HG03469 (cell line): ENCODE measurements around the gene PFDN6.
"Not testable (repeated sequence)": the region's sequence is repeated elsewhere in the genome, so short reads cannot be mapped to it uniquely, and the experiment has no call there.

Experiments
- ATAC-seq: cut with Tn5 transposase; IDR thresholded peaks from one replicate; pipeline ENCODE4 v1.9.1; 2021; ENCODE audit warnings: mild to moderate bottlenecking, moderate library complexity, moderate number of reproducible peaks; ENCODE audit not compliant: unreplicated experiment

The PFDN6 gene

DNA sequence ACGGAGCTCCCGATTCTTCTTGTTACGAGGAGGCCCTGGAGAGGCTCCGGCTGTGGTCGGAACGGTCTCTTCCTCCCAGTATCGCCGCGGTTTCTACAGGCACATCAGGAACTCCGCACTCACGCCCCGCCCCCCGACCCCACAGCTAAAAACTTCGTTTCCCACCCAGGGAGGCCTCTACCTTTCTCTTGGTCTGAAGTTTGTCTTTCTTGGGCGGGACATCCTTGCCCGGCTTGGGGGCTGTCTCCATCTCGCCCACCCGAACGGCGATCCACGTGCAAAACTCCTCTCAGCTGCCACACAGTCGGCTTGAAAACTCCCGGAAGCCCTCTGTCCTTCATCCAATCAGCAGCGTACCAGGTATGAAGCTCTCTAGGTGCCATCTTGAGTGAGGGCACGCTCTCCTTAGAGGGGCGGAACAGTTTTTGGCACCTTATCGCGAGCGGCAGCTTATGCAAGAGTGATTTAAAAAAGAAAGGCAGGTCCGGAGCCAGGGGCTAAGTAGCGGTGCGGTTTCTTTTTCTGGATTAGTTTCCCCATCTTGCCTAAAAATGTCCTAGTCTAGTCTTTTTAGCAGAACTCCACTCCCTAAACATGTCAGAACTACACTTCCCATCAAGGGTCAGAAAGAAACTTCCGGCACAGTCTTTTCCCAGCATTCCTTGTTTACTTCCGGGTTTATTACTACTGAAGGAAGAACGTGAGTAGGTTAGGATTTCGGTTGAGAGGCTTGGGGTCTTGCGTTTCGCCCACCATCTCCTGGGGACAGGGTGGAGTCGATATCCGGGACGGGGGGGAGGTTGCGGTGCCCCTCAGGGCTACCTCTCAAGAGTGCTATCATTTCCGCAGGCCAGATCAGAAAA, at the start of gene PFDN6, which contains the start of gene WDR46:
Gene PFDN6 (plus strand): TSS at position 681 of the 863 bp plus-strand sequence. CDS start 256 bp downstream, outside the sequence.
Gene WDR46 (minus strand): TSS at position 319 of the 863 bp plus-strand sequence. CDS start 69 bp downstream, at position 250.
- ATAC-seq, result peak; percentile 49

DNA sequence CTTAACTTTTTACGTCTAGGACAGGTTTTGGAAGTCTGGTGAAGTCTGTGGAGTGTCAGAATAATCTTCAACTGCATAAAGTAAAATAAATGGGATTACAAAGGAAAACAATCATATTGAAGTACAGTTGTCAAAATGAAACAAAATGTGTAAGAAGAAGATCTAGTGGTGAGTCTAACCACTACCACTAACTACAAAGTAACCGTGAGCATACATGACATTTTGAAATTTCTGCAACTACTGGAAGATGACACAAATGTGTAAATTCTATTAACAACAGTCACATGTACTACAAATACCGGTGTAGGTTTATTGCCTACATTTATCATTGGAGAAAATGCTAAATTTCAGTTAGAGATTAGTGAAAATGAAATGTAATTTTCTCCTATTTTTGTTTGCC, 47.4 kb upstream of the PFDN6 start:
- no peak for ATAC-seq

DNA sequence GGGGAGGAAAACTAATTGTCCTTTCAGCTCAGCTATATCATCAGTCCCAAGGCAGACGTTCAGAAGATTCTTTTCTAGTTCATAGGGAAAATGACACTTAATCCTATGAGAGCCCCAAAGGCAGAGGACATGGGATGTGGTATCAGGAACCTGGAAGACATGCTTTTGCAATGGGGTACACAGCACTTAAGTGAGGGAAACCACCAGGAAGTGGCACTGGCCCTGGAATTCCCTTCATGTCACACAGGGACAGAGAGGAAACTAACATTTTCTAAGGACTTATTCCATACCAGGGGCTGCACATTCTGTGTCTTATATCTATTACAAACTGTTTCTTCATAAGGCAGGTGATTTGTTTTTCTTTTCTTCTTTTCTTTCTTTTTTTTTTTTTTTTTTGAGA, 45.9 kb upstream of the PFDN6 start:
- no peak for ATAC-seq

DNA sequence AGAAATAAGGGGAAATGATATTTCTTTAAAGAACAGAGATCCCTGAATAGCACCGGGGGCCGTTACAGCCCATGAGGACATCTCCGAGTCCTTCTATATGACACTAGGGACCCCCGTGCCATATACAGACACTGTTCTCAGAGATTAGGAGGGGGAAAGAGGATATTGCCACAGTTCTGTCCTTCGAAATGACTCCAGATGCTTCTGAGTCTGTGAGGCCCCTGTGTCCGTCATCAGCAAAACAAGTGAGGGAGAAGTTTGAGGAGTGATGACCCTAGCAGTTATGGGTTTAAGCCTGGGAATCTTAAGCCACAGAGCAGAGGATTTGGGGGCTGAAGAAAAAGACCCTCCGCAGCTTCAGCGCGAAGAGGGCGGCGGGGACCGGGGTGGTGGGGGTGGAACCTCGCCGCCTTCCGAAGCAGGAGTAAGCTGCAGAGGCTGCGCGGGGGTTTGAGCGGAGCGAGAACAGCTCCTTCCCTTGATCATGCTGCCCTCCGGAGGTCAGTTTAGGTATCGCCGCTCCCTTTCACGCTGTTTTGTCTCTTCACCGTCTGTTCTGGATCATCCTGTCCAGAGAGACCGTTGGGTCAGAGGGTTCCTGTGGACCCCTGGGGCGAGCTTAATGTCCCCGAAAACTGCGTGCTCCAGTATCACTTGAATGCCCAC, 41.3 kb upstream of the PFDN6 start:
- no peak for ATAC-seq

DNA sequence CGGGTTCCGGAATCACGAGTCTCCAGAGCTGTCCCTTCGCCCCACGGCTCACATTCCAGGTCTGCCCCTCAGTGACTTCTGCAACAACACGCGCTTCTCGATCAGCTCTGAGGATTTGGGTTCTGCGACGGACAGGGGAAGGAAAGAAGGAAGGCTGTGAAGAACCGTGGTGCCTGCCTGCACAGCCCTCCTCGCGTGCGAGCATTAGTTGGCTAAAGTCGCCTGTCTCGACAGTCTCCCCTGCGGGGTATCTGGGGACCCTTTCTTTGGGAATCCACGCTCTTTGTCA, 40.8 kb upstream of the PFDN6 start:
- ATAC-seq, result no peak

DNA sequence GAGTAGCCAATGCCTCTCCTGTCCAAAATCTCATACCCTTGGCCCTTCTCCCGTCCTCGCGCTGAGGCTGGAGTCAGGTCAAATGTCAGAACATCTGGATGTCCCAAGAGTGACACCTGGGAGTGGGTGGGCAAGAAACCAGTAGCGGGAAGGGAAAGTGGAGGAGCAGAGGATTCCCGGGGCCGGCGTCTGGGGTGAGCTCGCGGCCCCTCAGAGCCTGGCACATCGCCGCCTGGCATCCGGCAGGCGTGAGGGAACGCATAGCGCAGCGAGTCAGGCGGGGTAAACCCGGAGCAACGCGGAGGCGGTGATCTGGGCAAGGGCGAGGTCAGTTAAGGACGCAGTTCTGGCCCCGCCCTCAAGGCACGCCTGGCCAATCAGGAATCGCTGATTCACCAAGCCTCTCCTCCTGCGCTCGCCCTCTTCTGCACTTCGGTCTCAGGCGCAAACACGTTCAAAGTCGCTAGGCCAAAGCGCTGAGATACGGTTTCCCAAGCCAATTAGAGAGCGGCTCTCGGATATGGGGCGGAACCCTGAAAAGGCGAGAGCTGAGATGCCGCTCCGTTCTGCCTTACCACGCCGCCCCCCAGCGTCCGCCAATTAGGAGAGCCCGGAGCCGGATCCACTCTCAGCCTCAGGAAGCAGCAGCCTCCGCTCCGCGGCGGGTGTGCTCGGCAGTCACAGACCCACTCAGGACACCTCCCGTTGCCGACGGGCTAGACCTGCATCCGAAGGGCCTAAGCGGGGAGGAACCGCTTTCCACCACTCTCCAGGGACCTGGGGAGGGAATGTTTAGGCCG, 40.3 kb upstream of the PFDN6 start:
- peak; percentile 70 for ATAC-seq

DNA sequence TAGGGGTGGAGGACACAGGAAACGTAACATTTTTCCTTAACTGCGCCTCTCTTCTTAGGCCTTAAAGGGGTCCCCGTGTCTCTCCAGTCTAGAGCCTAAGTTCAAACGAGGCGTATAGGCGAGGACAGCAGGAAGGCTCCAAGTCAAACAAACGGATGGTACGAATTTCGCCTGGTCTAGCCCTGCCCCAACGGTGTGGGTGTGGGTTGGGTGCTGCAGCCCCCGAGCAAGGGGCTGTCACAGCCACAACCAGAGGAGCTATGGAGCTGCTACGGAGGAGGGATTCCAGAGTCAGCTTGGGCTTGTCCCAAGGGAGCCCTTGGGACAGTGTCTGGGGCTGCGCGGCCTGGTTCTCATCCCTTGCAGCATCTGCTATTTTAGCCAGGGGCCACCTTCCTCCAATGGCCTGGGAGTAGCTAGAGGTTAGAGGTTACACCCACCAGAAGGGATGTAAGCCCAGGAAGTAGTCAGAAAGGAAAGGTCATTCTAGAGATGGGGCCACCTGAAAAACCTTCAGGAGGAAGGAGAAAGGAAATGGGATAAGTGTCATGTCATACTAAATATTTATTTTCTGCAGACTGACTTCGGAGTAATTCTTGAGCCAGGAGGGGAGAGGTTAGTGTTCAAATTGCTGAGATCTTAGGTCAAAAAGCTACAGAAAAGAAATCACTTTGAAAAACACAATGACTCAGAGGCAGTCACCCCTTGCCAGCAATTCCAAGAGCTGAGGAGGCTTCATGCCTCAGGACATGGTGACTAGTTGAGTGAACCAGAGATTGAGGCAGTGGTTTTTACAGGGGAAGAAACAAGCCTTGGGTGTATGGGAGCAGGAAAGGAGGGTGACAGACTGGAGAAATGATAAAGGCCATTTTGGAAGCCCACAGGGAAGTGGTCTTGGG, 39.4 kb upstream of the PFDN6 start:
- no peak for ATAC-seq

DNA sequence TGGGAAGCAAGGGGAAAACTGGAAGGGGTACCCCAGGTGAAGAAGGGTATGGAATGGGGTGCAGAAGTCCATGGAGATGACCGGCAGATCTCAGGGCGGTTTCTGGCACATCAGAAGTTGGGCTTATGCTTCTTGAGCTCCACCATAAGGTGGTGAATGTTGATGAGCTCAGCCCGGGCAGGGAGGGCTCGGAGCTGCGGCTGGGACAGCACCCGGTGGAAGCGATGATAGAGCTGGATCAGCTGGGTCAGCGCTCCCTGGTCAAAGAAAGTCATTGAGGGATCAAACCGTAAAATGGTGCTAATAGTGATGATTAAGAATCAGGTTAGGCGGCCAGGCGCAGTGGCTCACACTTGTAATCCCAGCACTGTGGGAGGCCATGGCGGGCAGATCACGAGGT, 38.7 kb upstream of the PFDN6 start:
- no peak for ATAC-seq

DNA sequence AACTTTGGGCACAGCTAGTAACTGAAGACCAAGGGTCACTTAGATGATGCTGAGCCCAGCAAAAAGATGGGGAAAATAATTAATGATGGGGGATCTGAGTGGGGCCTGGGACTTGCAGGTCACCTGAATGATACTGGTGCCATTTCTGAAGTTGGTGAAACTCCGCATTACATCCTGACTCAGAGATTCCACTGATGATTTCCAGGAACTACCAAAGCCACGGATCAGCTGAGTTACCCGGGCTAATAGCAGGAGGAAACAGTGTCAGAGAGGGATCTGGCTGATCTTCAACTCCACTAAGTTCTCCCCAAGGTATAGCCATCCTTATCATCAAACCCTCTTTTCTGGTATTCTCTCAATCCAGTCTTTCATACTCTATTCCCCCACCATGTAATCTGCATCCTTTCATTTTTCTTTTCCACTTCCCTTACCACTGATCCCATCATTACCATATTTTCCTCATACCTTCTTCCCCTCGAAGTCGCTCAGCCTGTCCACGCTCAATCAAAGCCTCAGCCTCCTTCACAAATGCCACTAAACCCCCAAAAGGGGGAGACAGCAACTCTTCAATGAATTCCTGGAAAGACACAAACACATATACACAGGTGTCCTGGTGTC, 37.9 kb upstream of the PFDN6 start:
- no peak for ATAC-seq

DNA sequence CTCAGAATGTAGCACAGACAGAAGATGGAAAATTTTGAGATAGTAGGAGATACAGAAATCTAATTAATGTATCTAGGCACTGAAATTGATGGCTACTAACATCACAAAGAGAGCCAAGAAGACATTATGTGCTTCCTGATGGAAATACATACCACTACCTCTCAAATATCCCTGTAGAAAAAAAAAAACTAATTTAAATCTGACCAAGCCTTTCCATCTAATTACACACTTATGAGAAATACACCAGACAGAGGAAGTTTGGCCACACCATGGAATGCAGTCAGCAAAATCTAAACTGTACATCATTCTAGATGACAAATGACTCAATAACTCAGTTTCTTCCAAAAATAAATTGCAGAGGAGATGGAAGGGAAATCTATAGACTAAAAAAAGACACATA, 36.6 kb upstream of the PFDN6 start:
- no peak for ATAC-seq

DNA sequence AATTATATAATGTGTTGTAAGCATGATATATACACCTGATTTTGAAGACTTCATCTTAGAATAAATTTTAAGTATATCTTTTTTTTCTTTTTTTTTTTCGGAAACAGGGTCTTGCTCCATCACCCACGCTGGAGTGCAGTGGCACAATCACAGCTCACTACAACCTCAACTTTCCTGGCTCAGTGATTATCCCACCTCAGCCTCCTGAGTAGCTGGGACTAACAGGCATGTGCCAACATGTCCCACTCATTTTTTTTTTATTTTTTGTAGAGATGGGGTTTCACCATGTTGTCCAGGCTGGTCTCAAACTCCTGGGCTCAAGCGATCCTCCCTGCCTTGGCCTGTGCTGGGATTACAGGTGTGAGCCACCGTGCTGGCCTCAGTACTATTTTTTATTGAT, 34.8 kb upstream of the PFDN6 start:
- no peak for ATAC-seq

DNA sequence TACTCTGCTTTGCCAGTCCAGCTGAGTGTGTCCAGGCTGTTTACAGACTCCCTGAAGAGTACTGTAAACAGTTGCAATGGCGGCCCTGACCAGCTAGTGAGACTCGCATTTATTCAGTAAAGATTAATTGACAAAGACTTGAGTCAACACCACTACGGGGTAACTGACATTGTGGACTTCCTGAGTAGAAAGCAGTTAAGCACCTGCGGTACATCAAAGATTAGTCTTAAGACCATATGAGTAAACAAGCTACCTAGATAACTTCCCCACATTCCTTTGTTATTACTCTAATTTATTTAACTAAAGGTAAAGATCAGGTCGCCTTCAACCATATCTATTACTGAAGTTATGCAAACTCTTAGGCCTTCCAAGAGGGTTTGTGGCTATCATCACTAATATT, 30.4 kb upstream of the PFDN6 start:
- ATAC-seq, result no peak

DNA sequence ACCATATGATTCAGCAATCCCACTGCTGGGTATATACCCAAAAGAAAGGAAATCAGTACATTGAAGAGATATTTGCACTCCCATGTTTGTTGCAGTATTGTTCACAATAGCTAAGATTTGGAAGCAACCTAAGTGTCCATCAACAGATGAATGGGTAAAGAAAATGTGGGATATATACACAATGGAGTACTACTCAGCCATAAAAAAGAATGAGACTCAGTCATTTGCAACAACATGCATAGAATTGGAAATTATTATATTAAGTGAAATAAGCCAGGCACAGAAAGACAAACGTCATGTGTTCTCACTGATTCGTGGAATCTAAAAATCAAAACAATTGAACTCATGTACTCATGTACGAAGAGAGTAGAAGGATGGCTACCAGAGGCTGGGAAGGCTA, 26.9 kb upstream of the PFDN6 start:
- not testable (repeated sequence) for ATAC-seq

DNA sequence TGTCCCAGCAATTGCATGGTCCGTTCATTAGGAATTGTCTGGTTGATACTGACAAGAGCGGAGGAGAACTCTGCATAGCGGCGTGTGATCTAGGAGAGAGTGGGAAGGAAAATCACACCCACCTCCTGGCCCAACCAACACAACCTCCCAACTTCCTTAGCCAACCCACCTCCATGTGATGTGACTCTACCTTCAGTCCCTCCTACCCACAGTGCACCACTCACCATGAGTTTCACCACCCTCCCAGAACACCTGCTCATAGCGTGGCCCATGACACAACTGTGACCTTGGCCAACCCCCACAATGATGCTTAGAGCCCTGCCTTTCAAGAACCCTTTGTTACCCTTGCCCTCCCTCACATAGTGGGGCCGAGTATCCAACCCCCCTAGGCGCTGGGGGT, 25.4 kb upstream of the PFDN6 start:
- ATAC-seq, result no peak

DNA sequence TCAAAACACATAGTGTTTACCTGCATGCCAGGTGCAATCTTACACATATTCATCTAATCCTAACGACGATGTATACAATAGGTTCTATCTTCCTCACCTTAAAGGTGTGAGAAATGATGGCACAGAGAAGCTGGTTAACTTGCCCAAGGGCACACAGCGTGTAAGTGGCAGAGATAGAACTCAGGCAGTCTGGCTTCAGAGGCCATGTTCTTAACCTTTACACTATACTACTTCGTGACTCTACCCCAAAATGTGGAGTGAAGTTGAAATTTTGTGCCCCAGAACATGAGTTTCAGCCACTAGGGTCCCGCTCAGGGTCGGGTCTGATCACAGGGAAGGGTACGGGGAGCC, 18.3 kb upstream of the PFDN6 start:
- ATAC-seq, result peak; percentile 3

DNA sequence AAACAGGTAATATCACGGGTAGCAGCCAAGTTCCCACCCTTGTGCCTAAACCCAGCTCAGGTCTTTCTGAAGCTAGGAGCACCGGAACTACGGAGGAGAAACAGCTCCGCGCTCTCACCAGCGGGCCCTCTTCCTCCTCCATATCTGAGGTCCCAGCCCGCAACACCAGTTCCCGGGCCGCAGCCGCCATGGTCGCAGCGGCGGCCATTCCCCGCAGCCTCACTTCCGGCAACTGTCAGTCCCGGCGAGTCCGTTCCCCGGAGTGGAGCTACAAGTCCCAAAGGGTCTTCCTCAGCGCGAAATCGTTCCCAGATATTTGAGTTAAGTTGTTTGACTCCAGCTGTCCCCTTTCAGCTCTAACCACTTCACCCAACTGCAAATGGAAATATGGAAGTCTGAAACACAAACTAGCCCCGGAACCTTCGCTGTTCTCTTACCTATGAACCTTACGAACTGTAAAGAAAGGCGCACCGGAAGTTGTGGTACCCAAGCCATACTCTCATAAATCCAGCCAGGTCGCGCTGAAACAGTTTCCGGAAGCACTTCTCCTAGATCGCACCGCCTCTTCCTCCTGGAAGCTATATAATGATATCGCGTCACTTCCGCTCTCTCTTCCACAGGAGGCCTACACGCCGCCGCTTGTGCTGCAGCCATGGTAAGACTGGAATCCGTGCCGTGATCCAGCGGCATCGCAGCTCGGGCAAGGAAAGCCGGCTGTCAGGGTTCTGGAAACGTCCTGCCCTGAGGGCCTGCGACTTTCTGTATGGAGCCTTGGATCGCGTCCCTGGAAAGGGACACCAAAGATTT, 17.7 kb upstream of the PFDN6 start, which contains the start of the genes RPS18 and VPS52:
Gene RPS18 (plus strand): TSS at position 608 of the 807 bp plus-strand sequence. CDS start 45 bp downstream, at position 653.
Gene VPS52 (minus strand): TSS at position 409 of the 807 bp plus-strand sequence. CDS start 201 bp downstream, at position 208.
- peak; percentile 52 for ATAC-seq

DNA sequence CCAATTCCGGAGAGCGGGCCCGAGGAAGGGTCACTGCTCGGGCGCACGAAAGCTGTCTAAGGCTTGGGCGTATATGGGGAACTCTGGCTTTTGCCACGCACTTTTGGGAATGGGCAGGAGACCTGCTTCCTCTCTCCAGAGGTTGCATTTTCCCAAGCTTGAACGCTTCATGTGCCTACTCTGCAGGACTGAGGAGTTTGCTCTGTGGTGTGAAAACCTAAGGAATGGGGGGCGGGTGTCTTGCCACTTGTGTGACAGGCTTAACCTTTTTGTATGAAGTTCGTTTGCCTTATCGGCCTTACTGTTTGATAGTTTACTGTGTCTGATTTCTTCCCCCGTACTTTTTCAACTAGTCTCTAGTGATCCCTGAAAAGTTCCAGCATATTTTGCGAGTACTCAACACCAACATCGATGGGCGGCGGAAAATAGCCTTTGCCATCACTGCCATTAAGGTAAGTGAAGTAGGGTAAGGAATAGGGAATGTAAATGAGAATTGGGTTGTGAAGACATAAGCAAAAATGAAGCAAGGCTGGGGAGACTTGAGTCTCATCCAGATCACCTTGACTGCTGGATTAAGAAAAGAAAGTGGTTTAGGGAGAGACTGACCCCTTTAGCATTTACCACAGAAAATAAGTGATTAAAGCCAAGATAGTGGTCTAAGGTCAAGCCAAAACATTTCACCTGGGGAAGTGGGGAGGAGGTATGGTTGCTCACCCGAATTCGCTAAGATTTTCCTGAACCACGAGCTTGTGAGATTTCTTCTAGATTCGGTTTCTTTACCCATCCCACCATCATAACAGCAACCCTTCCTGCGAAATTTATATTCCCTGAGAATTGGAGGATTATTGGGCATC, 16.9 kb upstream of the PFDN6 start:
- no peak for ATAC-seq
